ENCODE measurements around the gene SOWAHD. TPM values are rescaled to one million over a fixed set of nuclear protein-coding genes. Genes with fewer than 3 reads are reported as not detected.

SOWAHD gene
- polyA plus RNA-seq, 3 donors, result 3.8 to 7.4 (median 4.0) TPM

DNA sequence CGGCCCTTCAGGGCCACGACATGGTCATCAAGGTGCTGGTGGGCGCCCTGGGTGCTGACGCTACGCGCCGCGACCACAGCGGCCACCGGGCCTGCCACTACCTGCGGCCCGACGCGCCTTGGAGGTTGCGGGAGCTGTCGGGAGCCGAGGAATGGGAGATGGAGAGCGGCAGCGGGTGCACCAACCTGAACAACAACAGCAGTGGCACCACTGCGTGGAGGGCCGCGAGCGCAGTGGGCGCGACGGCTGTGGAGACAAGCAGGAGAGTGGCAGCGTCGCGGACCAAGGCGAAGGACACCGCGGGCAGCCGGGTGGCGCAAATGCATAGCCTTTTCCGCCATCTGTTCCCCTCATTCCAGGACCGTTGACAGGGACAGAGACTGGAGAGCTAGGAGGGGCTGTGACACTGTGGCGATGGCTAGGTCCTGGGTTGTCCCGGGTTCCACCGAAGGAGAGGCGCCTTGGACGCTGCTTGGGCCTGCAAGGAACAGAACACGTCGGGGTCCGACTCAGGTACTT is 919 bp downstream of the SOWAHD start:
- Mint-ChIP-seq H3K27ac (peak overlapping the region; percentile 58 to 87 (median 79)), H3K27me3 (ENCODE audit: low read depth in 3 of 3) (peaks cover 0 to 14% (median 0%) of the 10 kb centered on the region in 3 donors), H3K9me3 (peaks cover 0 to 6% (median 0%) of the 10 kb centered on the region in 7 donors), H3K4me1 (peaks cover 69% of the 10 kb centered on the region), H3K4me3 (peak overlapping the region; percentile 83 to 91), H3K36me3 (peaks cover 4 to 9% of the 10 kb centered on the region in 2 donors)
- H3K4me3 ChIP-seq (replicated peaks in 1 of 3; ENCODE audit: low read depth in 2 of 3, low read length in 3 of 3), result peak overlapping the region; percentile 62 to 81 (median 64)
- TF ChIP-seq, protein P1, sequence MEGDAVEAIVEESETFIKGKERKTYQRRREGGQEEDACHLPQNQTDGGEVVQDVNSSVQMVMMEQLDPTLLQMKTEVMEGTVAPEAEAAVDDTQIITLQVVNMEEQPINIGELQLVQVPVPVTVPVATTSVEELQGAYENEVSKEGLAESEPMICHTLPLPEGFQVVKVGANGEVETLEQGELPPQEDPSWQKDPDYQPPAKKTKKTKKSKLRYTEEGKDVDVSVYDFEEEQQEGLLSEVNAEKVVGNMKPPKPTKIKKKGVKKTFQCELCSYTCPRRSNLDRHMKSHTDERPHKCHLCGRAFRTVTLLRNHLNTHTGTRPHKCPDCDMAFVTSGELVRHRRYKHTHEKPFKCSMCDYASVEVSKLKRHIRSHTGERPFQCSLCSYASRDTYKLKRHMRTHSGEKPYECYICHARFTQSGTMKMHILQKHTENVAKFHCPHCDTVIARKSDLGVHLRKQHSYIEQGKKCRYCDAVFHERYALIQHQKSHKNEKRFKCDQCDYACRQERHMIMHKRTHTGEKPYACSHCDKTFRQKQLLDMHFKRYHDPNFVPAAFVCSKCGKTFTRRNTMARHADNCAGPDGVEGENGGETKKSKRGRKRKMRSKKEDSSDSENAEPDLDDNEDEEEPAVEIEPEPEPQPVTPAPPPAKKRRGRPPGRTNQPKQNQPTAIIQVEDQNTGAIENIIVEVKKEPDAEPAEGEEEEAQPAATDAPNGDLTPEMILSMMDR (IDR thresholded peaks at IDR 0.05), result no peak
- peaks cover 66 to 67% of the 10 kb centered on the region in 2 donors for H3K4me1 ChIP-seq (ENCODE audit: control insufficient read depth in 1 of 2, insufficient read depth in 2 of 2, low read length in 2 of 2)
- peak overlapping the region; percentile 70 for H3K9ac ChIP-seq (ENCODE audit: insufficient read depth, low read length, poor library complexity, severe bottlenecking)
- DNase-seq, result no peak
- H4K20me1 ChIP-seq (ENCODE audit: insufficient read depth, low read length), result peaks cover 15% of the 10 kb centered on the region
- H3K9me3 ChIP-seq (replicated peaks in 1 of 2; ENCODE audit: control insufficient read depth in 1 of 2, insufficient read depth in 1 of 2, low read length in 2 of 2), result no peaks in the 10 kb centered on the region
- 22% methylated on average over 14 of the region's 44 CpGs for WGBS (ENCODE audit: insufficient coverage)
- H3K36me3 ChIP-seq (replicated peaks in 1 of 2; ENCODE audit: control insufficient read depth in 1 of 2, insufficient read depth in 2 of 2, low read length in 2 of 2), result no peaks in the 10 kb centered on the region
- peak overlapping the region; percentile 47 to 74 for H3K27ac ChIP-seq (ENCODE audit: low read depth in 1 of 2, low read length in 2 of 2)
- peaks cover 54% of the 10 kb centered on the region for H3K79me2 ChIP-seq (ENCODE audit: insufficient read depth, low read length)
- H3K4me2 ChIP-seq (replicated peaks; ENCODE audit: extremely low read depth, low read length, poor library complexity, severe bottlenecking), result peak overlapping the region; percentile 87
- no peaks in the 10 kb centered on the region for H3K27me3 ChIP-seq (ENCODE audit: control insufficient read depth in 2 of 2, insufficient read depth in 2 of 2, low read length in 2 of 2)
- intact Hi-C loops (cut with micrococcal nuclease), result loop anchor here in 1 of 2 donors (10.0 kb wide), 1 partner anchor 65 kb away; the partner anchor contains the start of gene SEPTIN6
- peak overlapping the region; percentile 73 for H2AFZ ChIP-seq (ENCODE audit: insufficient read depth, low read depth, low read length, poor library complexity, severe bottlenecking)

DNA sequence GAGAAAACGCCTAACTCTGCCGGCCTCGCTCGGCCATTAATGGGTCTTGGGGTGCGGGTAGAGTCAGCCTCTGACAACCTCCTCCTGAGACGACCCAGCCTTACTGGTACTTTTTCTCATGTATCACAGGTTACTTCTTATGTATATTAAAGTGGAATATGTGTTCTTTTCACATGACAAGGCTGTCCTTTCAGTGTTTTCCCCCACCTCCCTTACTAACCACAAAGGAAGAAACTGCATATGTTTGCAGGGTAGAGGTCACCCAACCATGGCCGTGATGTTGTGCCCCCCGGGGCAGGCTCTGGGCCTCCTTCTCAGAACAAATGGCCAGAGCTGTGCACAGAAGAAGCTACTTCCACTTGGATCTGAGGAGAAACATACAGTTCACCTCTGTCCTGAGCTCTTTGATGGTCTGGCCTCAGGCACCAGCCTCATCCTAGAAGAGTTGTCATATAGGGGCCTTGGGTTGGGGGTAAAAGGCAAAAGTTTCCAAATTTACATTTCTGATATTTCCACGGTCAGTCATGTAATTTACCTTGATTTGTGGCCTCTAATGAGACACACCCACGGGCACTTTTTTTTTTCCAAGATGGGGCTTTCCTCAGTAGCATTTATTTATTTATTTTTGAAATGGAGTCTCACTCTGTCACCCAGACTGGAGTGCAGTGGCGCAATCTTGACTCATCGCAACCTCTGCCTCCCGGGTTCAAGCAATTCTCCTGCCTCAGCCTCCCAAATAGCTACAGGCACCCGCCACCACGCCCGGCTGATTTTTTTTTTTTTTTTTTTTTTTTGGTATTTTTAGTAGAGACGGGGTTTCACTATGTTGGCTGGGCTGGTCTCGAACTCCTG is 1.9 kb downstream of the SOWAHD start:
- H3K4me2 ChIP-seq (replicated peaks; ENCODE audit: extremely low read depth, low read length, poor library complexity, severe bottlenecking), result peak overlapping the region; percentile 87
- no peaks in the 10 kb centered on the region for H3K9me3 ChIP-seq (replicated peaks in 1 of 2; ENCODE audit: control insufficient read depth in 1 of 2, insufficient read depth in 1 of 2, low read length in 2 of 2)
- peaks cover 57 to 66% of the 10 kb centered on the region in 2 donors for H3K4me1 ChIP-seq (ENCODE audit: control insufficient read depth in 1 of 2, insufficient read depth in 2 of 2, low read length in 2 of 2)
- TF ChIP-seq, protein P1 (IDR thresholded peaks at IDR 0.05), result no peak
- H3K36me3 ChIP-seq (replicated peaks in 1 of 2; ENCODE audit: control insufficient read depth in 1 of 2, insufficient read depth in 2 of 2, low read length in 2 of 2), result no peaks in the 10 kb centered on the region
- H3K9ac ChIP-seq (ENCODE audit: insufficient read depth, low read length, poor library complexity, severe bottlenecking), result peak overlapping the region; percentile 70
- peak overlapping the region; percentile 83 to 91 for H3K4me3 Mint-ChIP-seq
- DNase-seq, result peak in 2 of 3 donors; percentile 20 to 65
- H3K79me2 ChIP-seq (ENCODE audit: insufficient read depth, low read length), result peaks cover 54% of the 10 kb centered on the region
- peaks cover 0 to 6% (median 0%) of the 10 kb centered on the region in 7 donors for H3K9me3 Mint-ChIP-seq
- intact Hi-C loops (cut with micrococcal nuclease), result no loop called here
- H3K27me3 Mint-ChIP-seq (ENCODE audit: low read depth in 3 of 3), result peaks cover 0 to 14% (median 0%) of the 10 kb centered on the region in 3 donors
- H2AFZ ChIP-seq (ENCODE audit: insufficient read depth, low read depth, low read length, poor library complexity, severe bottlenecking), result peak overlapping the region; percentile 37
- peaks cover 60% of the 10 kb centered on the region for H3K4me1 Mint-ChIP-seq
- peak overlapping the region; percentile 62 to 81 (median 64) for H3K4me3 ChIP-seq (replicated peaks in 1 of 3; ENCODE audit: low read depth in 2 of 3, low read length in 3 of 3)
- no peaks in the 10 kb centered on the region for H3K27me3 ChIP-seq (ENCODE audit: control insufficient read depth in 2 of 2, insufficient read depth in 2 of 2, low read length in 2 of 2)
- no CpG with 5 or more reads among the region's 18 CpGs for WGBS (ENCODE audit: insufficient coverage)
- H3K27ac ChIP-seq (ENCODE audit: low read depth in 1 of 2, low read length in 2 of 2), result peak overlapping the region; percentile 47 to 74
- peaks cover 15% of the 10 kb centered on the region for H4K20me1 ChIP-seq (ENCODE audit: insufficient read depth, low read length)
- H3K36me3 Mint-ChIP-seq, result peaks cover 4 to 9% of the 10 kb centered on the region in 2 donors
- peak overlapping the region; percentile 73 to 92 (median 85) for H3K27ac Mint-ChIP-seq
